GM18867 (cell line): ENCODE data around the gene RAB30.
"Not testable (repeated sequence)": the region's sequence is repeated elsewhere in the genome, so short reads cannot be mapped to it uniquely, and the experiment has no call there.

Experiments used
- ATAC-seq: cut with Tn5 transposase; IDR thresholded peaks from one replicate; pipeline ENCODE4 v1.9.1; 2021; ENCODE audit warnings: mild to moderate bottlenecking, moderate library complexity; ENCODE audit not compliant: unreplicated experiment

The RAB30 gene

GRCh38 chr11:82988936-82989627, 82.6 kb downstream of the RAB30 start:
- no peak for ATAC-seq

- no peak for ATAC-seq
Observed at GRCh38 chr11:82987997-82988396, 83.7 kb downstream of the RAB30 start.

GRCh38 chr11:82986446-82986845, 85.3 kb downstream of the RAB30 start:
- ATAC-seq: no peak

- no peak for ATAC-seq
Observed at GRCh38 chr11:82981852-82982251, 89.8 kb downstream of the RAB30 start.

- ATAC-seq: no peak
Observed at GRCh38 chr11:82980947-82981346, 90.8 kb downstream of the RAB30 start.

GRCh38 chr11:82980292-82980691, 91.4 kb downstream of the RAB30 start:
- no peak for ATAC-seq

- no peak for ATAC-seq
Observed at GRCh38 chr11:82979824-82980223, 91.9 kb downstream of the RAB30 start.

- ATAC-seq: peak; percentile 54
Observed at GRCh38 chr11:82978422-82979099, 93.1 kb downstream of the RAB30 start.

- ATAC-seq: no peak
Observed at GRCh38 chr11:82976786-82977185, 94.9 kb downstream of the RAB30 start.

GRCh38 chr11:82975882-82976281, 95.8 kb downstream of the RAB30 start:
- ATAC-seq: no peak

GRCh38 chr11:82974851-82975250, 96.8 kb downstream of the RAB30 start:
- no peak for ATAC-seq

- ATAC-seq: no peak
Observed at GRCh38 chr11:82974135-82974534, 97.6 kb downstream of the RAB30 start.

GRCh38 chr11:82972103-82972502, 99.6 kb downstream of the RAB30 start:
- no peak for ATAC-seq

GRCh38 chr11:82971519-82971946, 100.2 kb downstream of the RAB30 start:
- ATAC-seq: peak; percentile 32

- not testable (repeated sequence) for ATAC-seq
Observed at GRCh38 chr11:82970507-82971083, 101.1 kb downstream of the RAB30 start.

- peak; percentile 98 for ATAC-seq
Observed at GRCh38 chr11:82969811-82970210, 101.9 kb downstream of the RAB30 start.

GRCh38 chr11:82967381-82967780, 104.3 kb downstream of the RAB30 start:
- no peak for ATAC-seq

- ATAC-seq: not testable (repeated sequence)
Observed at GRCh38 chr11:82962021-82962420, 109.7 kb downstream of the RAB30 start.

- peak; percentile 20 for ATAC-seq
Observed at GRCh38 chr11:82960779-82961143, 110.9 kb downstream of the RAB30 start.

GRCh38 chr11:82959987-82960778, 111.5 kb downstream of the RAB30 start:
- ATAC-seq: peak; percentile 96

- not testable (repeated sequence) for ATAC-seq
Observed at GRCh38 chr11:82955736-82956453, 115.8 kb downstream of the RAB30 start.
